Measurements from ENCODE around the gene MINDY4.
A peak's percentile ranks its signal among the peaks of the same experiment; 100 is the strongest.
"Not testable (repeated sequence)": the region's sequence is repeated elsewhere in the genome, so short reads cannot be mapped to it uniquely, and the experiment has no call there.

Gene MINDY4

GRCh38 chr7:30802812-30803211 lies 31.6 kb downstream of the MINDY4 start:
- in situ Hi-C loops (cut with HindIII; ENCODE audit: low pct_ligation_motif_present, low sequenced_read_pairs): loop anchor here (25.0 kb wide), 1 partner anchor 309 kb away; no protein-coding TSS in a partner anchor
- H3K36me3 ChIP-seq (replicated peaks): no peaks in the 10 kb centered on the region
- DNase-seq: no peak

GRCh38 chr7:30804078-30804661 lies 33.0 kb downstream of the MINDY4 start:
- Histone ChIP-seq H3K27ac (no peak overlapping the region), H3K36me3 (replicated peaks) (no peaks in the 10 kb centered on the region), H3K27me3 (replicated peaks) (no peaks in the 10 kb centered on the region), H3K4me3 (ENCODE audit: low read depth, low read length) (no peak overlapping the region)
- in situ Hi-C loops (cut with HindIII; ENCODE audit: low pct_ligation_motif_present, low sequenced_read_pairs): loop anchor here (25.0 kb wide), 1 partner anchor 308 kb away; no protein-coding TSS in a partner anchor
- peak; percentile 80 for DNase-seq
- no peak for TF ChIP-seq CTCF (IDR thresholded peaks at IDR 0.05; ENCODE audit: low read depth, low read length, missing control alignments)

More at GRCh38 chr7:30802812-30803211, 31.6 kb downstream of the MINDY4 start:
- H3K27ac ChIP-seq: no peak overlapping the region
- H3K27me3 ChIP-seq (replicated peaks): no peaks in the 10 kb centered on the region
- TF ChIP-seq CTCF (IDR thresholded peaks at IDR 0.05; ENCODE audit: low read depth, low read length, missing control alignments): no peak
- H3K4me3 ChIP-seq (ENCODE audit: low read depth, low read length): no peak overlapping the region

GRCh38 chr7:30805081-30805691 lies 34.0 kb downstream of the MINDY4 start:
- H3K27ac ChIP-seq: no peak overlapping the region
- no peak for TF ChIP-seq CTCF (IDR thresholded peaks at IDR 0.05; ENCODE audit: low read depth, low read length, missing control alignments)
- in situ Hi-C loops (cut with HindIII; ENCODE audit: low pct_ligation_motif_present, low sequenced_read_pairs): loop anchor here (25.0 kb wide), 1 partner anchor 307 kb away; no protein-coding TSS in a partner anchor
- no peak for DNase-seq
- no peaks in the 10 kb centered on the region for H3K27me3 ChIP-seq (replicated peaks)
- H3K36me3 ChIP-seq (replicated peaks): no peaks in the 10 kb centered on the region
- no peak overlapping the region for H3K4me3 ChIP-seq (ENCODE audit: low read depth, low read length)

GRCh38 chr7:30805931-30806330 lies 34.7 kb downstream of the MINDY4 start:
- in situ Hi-C loops (cut with HindIII; ENCODE audit: low pct_ligation_motif_present, low sequenced_read_pairs): loop anchor here (25.0 kb wide), 1 partner anchor 306 kb away; no protein-coding TSS in a partner anchor
- no peak for TF ChIP-seq CTCF (IDR thresholded peaks at IDR 0.05; ENCODE audit: low read depth, low read length, missing control alignments)
- Histone ChIP-seq H3K36me3 (replicated peaks) (no peaks in the 10 kb centered on the region), H3K27me3 (replicated peaks) (no peaks in the 10 kb centered on the region), H3K4me3 (ENCODE audit: low read depth, low read length) (no peak overlapping the region), H3K27ac (no peak overlapping the region)
- DNase-seq: no peak

GRCh38 chr7:30807477-30807876 lies 36.3 kb downstream of the MINDY4 start:
- in situ Hi-C loops (cut with HindIII; ENCODE audit: low pct_ligation_motif_present, low sequenced_read_pairs): loop anchor here (25.0 kb wide), 1 partner anchor 305 kb away; no protein-coding TSS in a partner anchor
- not testable (repeated sequence) for DNase-seq; H3K4me3 ChIP-seq (ENCODE audit: low read depth, low read length); H3K27ac ChIP-seq; H3K36me3 ChIP-seq (replicated peaks); H3K27me3 ChIP-seq (replicated peaks)

- DNase-seq; H3K4me3 ChIP-seq (ENCODE audit: low read depth, low read length): not testable (repeated sequence)
- in situ Hi-C loops (cut with HindIII; ENCODE audit: low pct_ligation_motif_present, low sequenced_read_pairs): loop anchor here (25.0 kb wide), 1 partner anchor 304 kb away; no protein-coding TSS in a partner anchor
Observed at GRCh38 chr7:30807941-30808340, 36.7 kb downstream of the MINDY4 start.

More at GRCh38 chr7:30807941-30808340, 36.7 kb downstream of the MINDY4 start:
- not testable (repeated sequence) for H3K36me3 ChIP-seq (replicated peaks); H3K27ac ChIP-seq; H3K27me3 ChIP-seq (replicated peaks)
